HCT116 (cell line): ENCODE results near the gene ZNF148. TPM values are rescaled to one million over a fixed set of nuclear protein-coding genes. Genes with fewer than 3 reads are reported as not detected.

Experiments
- ATAC-seq: fragments of 200-7000 bp; cut with Tn5 transposase; 2 replicates; pipeline ENCODE4 v1.9.1; 2020; ENCODE audit warnings: mild to moderate bottlenecking, moderate library complexity
- BruUV-seq: library from RNA; stranded (reverse); fragments of 400-500 nt; replicated peaks from 2 replicates; lab custom pipeline; 2021; lab: Mats Ljungman, UMichigan
- CTCF ChIA-PET: fragments of 300-600 bp; sonication (Branson Sonifier 250); formaldehyde crosslinking; loops from one replicate; lab custom pipeline; 2021; ENCODE audit warnings: antibody characterized with exemption; lab: Charles Lee
- POLR2A ChIA-PET: fragments of 300-600, 350-600 bp; sonication (Branson Sonifier 250); formaldehyde crosslinking; loops from one replicate; lab custom pipeline; 2021; ENCODE audit warnings: antibody characterized with exemption; lab: Charles Lee
- RAD21 ChIA-PET, 2 experiments: fragments of 300-600 bp; sonication (Branson Sonifier 250); formaldehyde crosslinking; loops; one replicate each; lab custom pipeline; 2023; ENCODE audit warnings: low total read pairs in 2 of 2; ENCODE audit not compliant: uncharacterized antibody in 2 of 2, unreplicated experiment in 2 of 2, low non-redundant PET in 1 of 2; lab: Charles Lee
- DNase-seq: peaks from one replicate; pipeline ENCODE4 v3.0.0-alpha.2; 2010; ENCODE audit warnings: low read depth, low spot score
- H2AFZ ChIP-seq: fragments of 200-600 bp; shearing (Covaris generic), sonication (generic); 2 replicates; pipeline ENCODE4 v1.6.1; 2017; ENCODE audit warnings: low read depth, mixed run types, mixed read lengths, antibody characterized with exemption, low read length; ENCODE audit not compliant: poor library complexity, severe bottlenecking
- H3K27ac ChIP-seq: 2 replicates; pipeline ENCODE4 v1.5.1; 2012; ENCODE audit warnings: low read depth, low read length
- H3K27me3 ChIP-seq: fragments of 200-600 bp; sonication (generic); 2 replicates; pipeline ENCODE4 v1.6.1; 2016; ENCODE audit warnings: mixed run types, low read length, mixed read lengths; ENCODE audit not compliant: insufficient read depth
- H3K36me3 ChIP-seq, 2 experiments: fragments of 200-500 bp in 1 of 2; fragments of 200-600 bp in 1 of 2; sonication (Bioruptor generic) in 1 of 2; sonication (generic) in 1 of 2; 2 replicates each; pipeline versions ENCODE4 v1.5.1 to v1.6.1; 2014 to 2016; ENCODE audit warnings: low read length in 2 of 2, inconsistent platforms in 1 of 2, mixed read lengths in 1 of 2, mixed run types in 1 of 2; ENCODE audit not compliant: insufficient read depth in 2 of 2, control insufficient read depth in 1 of 2
- H3K4me1 ChIP-seq, 2 experiments: fragments of 200-600 bp in 1 of 2; sonication (generic) in 1 of 2; 2 replicates each; pipeline versions ENCODE4 v1.5.1 to v1.6.1; 2012 to 2017; ENCODE audit warnings: low read length in 2 of 2, inconsistent platforms in 1 of 2, mild to moderate bottlenecking in 1 of 2, mixed read lengths in 1 of 2, mixed run types in 1 of 2, moderate library complexity in 1 of 2; ENCODE audit not compliant: insufficient read depth in 2 of 2, control insufficient read depth in 1 of 2
- H3K4me2 ChIP-seq: fragments of 200-600 bp; sonication (generic); 2 replicates; pipeline ENCODE4 v1.6.1; 2017; ENCODE audit warnings: mixed run types, low read length, mixed read lengths
- H3K4me3 ChIP-seq, 2 experiments: fragments of 200-600 bp in 1 of 2; sonication (generic) in 1 of 2; replicated peaks in 1 of 2; 2 replicates each; pipeline ENCODE4 v1.5.1; 2011 to 2016; ENCODE audit warnings: low read length in 2 of 2, control low read depth in 1 of 2, low read depth in 1 of 2, mild to moderate bottlenecking in 1 of 2, mixed read lengths in 1 of 2, mixed run types in 1 of 2
- H3K79me2 ChIP-seq: fragments of 200-600 bp; sonication (generic); 2 replicates; pipeline ENCODE4 v1.6.1; 2017; ENCODE audit warnings: mild to moderate bottlenecking, mixed run types, low read length, moderate library complexity, mixed read lengths; ENCODE audit not compliant: insufficient read depth
- H3K9ac ChIP-seq: fragments of 200-600 bp; sonication (generic); 2 replicates; pipeline ENCODE4 v1.6.1; 2016; ENCODE audit warnings: low read length, mixed read lengths
- H3K9me2 ChIP-seq: fragments of 200-600 bp; sonication (generic), shearing (Covaris generic); 2 replicates; pipeline ENCODE4 v1.6.1; 2017; ENCODE audit warnings: mixed run types, mild to moderate bottlenecking, moderate library complexity; ENCODE audit not compliant: insufficient read depth
- H3K9me3 ChIP-seq, 2 experiments: fragments of 200-500 bp in 1 of 2; fragments of 200-600 bp in 1 of 2; sonication (Bioruptor generic) in 1 of 2; sonication (generic) in 1 of 2; 2 replicates each; pipeline ENCODE4 v1.6.1; 2014 to 2017; ENCODE audit warnings: low read length in 2 of 2, mixed read lengths in 2 of 2, inconsistent platforms in 1 of 2, low read depth in 1 of 2, mild to moderate bottlenecking in 1 of 2, mixed run types in 1 of 2, moderate library complexity in 1 of 2; ENCODE audit not compliant: control insufficient read depth in 1 of 2, insufficient read depth in 1 of 2
- H4K20me1 ChIP-seq: fragments of 200-600 bp; sonication (generic), shearing (Covaris generic); 2 replicates; pipeline ENCODE4 v1.6.1; 2017; ENCODE audit warnings: mixed run types, mild to moderate bottlenecking, moderate library complexity; ENCODE audit not compliant: insufficient read depth
- CBX3 ChIP-seq: IDR thresholded peaks from 2 replicates; pipeline ENCODE4 v1.6.1; 2012; ENCODE audit warnings: low read depth
- CEBPB ChIP-seq: IDR thresholded peaks from 2 replicates; pipeline ENCODE4 v1.6.1; 2012; ENCODE audit warnings: low read depth
- EZH2 ChIP-seq: fragments of 200-600 bp; sonication (generic); IDR thresholded peaks from 2 replicates; pipeline ENCODE4 v1.6.1; 2017; ENCODE audit warnings: antibody characterized with exemption, mixed run types
- EZH2phosphoT487 ChIP-seq: fragments of 200-600 bp; IDR thresholded peaks from 2 replicates; pipeline ENCODE4 v1.6.1; 2018; ENCODE audit warnings: antibody characterized with exemption, borderline replicate concordance
- FOSL1 ChIP-seq: IDR thresholded peaks from 2 replicates; pipeline ENCODE4 v1.6.1; 2012; ENCODE audit warnings: low read depth
- POLR2A ChIP-seq: IDR thresholded peaks from 2 replicates; pipeline ENCODE4 v1.7.0; 2011; ENCODE audit warnings: borderline replicate concordance; ENCODE audit not compliant: insufficient read depth, insufficient read length; ENCODE audit errors: extremely low read depth
- POLR2AphosphoS5 ChIP-seq: IDR thresholded peaks from 2 replicates; pipeline ENCODE4 v1.6.1; 2011; ENCODE audit warnings: mild to moderate bottlenecking, low read depth, low read length, moderate library complexity
- RAD21 ChIP-seq: IDR thresholded peaks from 2 replicates; pipeline ENCODE4 v1.6.1; 2012; ENCODE audit warnings: low read depth, mild to moderate bottlenecking
- SIN3A ChIP-seq: IDR thresholded peaks from 2 replicates; pipeline ENCODE4 v1.6.1; 2012; ENCODE audit warnings: low read depth
- SP1 ChIP-seq: IDR thresholded peaks from 2 replicates; pipeline ENCODE4 v1.6.1; 2012; ENCODE audit warnings: low read depth
- SRF ChIP-seq: IDR thresholded peaks from 2 replicates; pipeline ENCODE4 v1.6.1; 2012; ENCODE audit warnings: low read depth
- TCF7L2 ChIP-seq: IDR thresholded peaks from 2 replicates; pipeline ENCODE4 v1.7.0; 2011; ENCODE audit warnings: borderline replicate concordance, inconsistent platforms; ENCODE audit not compliant: insufficient read depth, insufficient read length; ENCODE audit errors: extremely low read depth
- YY1 ChIP-seq: IDR thresholded peaks from 2 replicates; pipeline ENCODE4 v1.6.1; 2011; ENCODE audit warnings: low read length, low read depth, moderate library complexity, mild to moderate bottlenecking; ENCODE audit not compliant: insufficient replicate concordance; ENCODE audit errors: extremely low read depth
- intact Hi-C: fragments of 100-400 bp; cut with micrococcal nuclease; formaldehyde crosslinking; loops from 2 replicates; pipeline ENCODE4 v1.10.0; 2022
- total RNA-seq: library from RNA; stranded (reverse); gene quantifications from one replicate; pipeline ENCODE4 v1.2.1, GENCODE V29; 2021; ENCODE audit not compliant: unreplicated experiment
- TF ChIP-seq, protein P1 (sequence below), 3 experiments: fragments of 200-600 bp in 1 of 3; sonication (generic) in 1 of 3; IDR thresholded peaks in 2 of 3; conservative IDR thresholded peaks in 1 of 3; 2 replicates each; pipeline ENCODE4 v1.5.1; 2012 to 2017; ENCODE audit warnings: low read depth in 2 of 3, low read length in 2 of 3, antibody characterized with exemption in 1 of 3, borderline replicate concordance in 1 of 3, control low read depth in 1 of 3, mild to moderate bottlenecking in 1 of 3, mixed read lengths in 1 of 3, mixed run types in 1 of 3, moderate library complexity in 1 of 3; ENCODE audit not compliant: insufficient read depth in 1 of 3
- TF ChIP-seq, protein P2 (sequence below): IDR thresholded peaks from 2 replicates; pipeline ENCODE4 v1.6.1; 2012
- TF ChIP-seq, protein P3 (sequence below): IDR thresholded peaks from 2 replicates; pipeline ENCODE4 v1.6.1; 2011; ENCODE audit warnings: mild to moderate bottlenecking, low read length, moderate library complexity; ENCODE audit not compliant: insufficient replicate concordance; ENCODE audit errors: extremely low read depth

ZNF148 gene
- total RNA-seq, 1 experiment from 2014 or later, result 35.0 TPM

DNA sequence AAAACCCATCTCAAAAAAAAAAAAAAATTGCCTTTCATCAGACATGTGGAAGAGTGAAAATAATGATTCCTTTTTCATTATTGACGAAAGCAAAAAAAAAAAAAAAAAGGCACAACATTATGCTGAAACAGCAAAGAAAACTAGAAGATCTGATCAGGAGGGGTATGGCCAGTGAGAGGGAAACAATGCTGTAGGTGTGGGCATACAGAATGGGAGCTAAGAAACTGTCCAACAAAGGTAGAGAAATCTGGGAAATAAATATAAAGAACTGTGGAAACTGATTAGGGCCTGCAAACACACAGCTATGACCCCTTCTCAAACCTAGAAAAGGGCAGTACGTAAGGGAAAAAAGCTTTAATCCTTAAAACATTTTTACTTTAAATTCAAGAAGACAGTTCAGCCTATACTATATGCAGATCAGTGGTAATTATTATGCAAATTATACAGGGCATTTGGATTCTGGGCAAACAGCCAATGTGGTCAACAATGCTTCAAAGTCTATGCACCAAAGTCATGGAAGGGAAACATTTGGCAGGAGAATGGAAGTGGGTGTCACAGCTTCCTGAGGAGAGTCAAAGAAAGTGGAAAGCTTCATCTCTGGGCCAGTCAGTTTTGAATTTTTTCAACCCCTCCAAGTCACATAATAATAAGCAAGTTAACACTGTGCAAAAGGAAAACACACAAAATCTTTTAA lies 94.3 kb downstream of the ZNF148 start:
- ChIA-PET POLR2A (no interaction called here), CTCF (no interaction called here), RAD21 (no interaction called here)
- Histone ChIP-seq H3K36me3 (no peaks in the 10 kb centered on the region), H3K27ac (no peak overlapping the region), H3K4me1 (no peaks in the 10 kb centered on the region), H3K4me3 (no peak overlapping the region), H3K9me2 (no peaks in the 10 kb centered on the region), H3K9ac (no peak overlapping the region), H3K9me3 (no peaks in the 10 kb centered on the region), H4K20me1 (no peaks in the 10 kb centered on the region), H2AFZ (no peak overlapping the region)
- no TSS peak for BruUV-seq
- intact Hi-C loops, result no loop called here
- no peak for ATAC-seq
- TF ChIP-seq, protein P1, sequence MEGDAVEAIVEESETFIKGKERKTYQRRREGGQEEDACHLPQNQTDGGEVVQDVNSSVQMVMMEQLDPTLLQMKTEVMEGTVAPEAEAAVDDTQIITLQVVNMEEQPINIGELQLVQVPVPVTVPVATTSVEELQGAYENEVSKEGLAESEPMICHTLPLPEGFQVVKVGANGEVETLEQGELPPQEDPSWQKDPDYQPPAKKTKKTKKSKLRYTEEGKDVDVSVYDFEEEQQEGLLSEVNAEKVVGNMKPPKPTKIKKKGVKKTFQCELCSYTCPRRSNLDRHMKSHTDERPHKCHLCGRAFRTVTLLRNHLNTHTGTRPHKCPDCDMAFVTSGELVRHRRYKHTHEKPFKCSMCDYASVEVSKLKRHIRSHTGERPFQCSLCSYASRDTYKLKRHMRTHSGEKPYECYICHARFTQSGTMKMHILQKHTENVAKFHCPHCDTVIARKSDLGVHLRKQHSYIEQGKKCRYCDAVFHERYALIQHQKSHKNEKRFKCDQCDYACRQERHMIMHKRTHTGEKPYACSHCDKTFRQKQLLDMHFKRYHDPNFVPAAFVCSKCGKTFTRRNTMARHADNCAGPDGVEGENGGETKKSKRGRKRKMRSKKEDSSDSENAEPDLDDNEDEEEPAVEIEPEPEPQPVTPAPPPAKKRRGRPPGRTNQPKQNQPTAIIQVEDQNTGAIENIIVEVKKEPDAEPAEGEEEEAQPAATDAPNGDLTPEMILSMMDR (IDR thresholded peaks at IDR 0.05 in 2 of 3, conservative IDR thresholded peaks at IDR 0.05 in 1 of 3; ENCODE audit: borderline replicate concordance in 1 of 3, insufficient read depth in 1 of 3, low read depth in 2 of 3, low read length in 2 of 3), result no peak
- TF ChIP-seq POLR2A, result no peak
- TF ChIP-seq SP1, result no peak
- TF ChIP-seq YY1, result no peak
- TF ChIP-seq EZH2phosphoT487, result no peak
- TF ChIP-seq, all 23 proteins: peak for 0
- Histone ChIP-seq H3K4me2 (no peak overlapping the region), H3K27me3 (no peaks in the 10 kb centered on the region), H3K79me2 (no peaks in the 10 kb centered on the region; the same call in 1 of the 2 replicates)
- no peak for DNase-seq

DNA sequence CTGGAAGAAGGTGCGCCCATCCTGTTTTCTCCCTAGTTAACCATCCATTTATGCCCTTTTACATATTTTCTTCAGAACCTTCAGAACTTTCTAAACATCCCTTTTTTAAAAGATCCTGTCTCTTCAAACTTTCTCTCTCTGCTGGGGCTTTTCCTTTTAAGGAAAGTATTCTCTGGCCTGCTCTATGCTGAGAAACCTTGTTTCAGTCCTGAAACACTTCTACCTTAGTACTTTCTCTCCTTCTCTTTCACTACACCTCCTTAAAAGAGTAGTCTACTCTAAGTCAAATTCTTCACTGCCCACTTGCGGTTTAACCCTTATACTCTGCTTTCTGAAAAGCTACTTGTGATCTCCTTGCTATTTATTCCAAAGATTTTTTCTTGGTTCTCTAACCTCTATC lies 97.0 kb downstream of the ZNF148 start:
- no TSS peak for BruUV-seq

More for the DNA sequence above, 97.0 kb downstream of the ZNF148 start:
- POLR2A ChIA-PET, result no interaction called here
- Histone ChIP-seq H3K4me1 (no peaks in the 10 kb centered on the region), H3K4me3 (no peak overlapping the region), H3K9ac (no peak overlapping the region), H3K36me3 (no peaks in the 10 kb centered on the region), H3K9me3 (no peaks in the 10 kb centered on the region), H3K27ac (no peak overlapping the region), H3K4me2 (no peak overlapping the region), H3K27me3 (no peaks in the 10 kb centered on the region), H3K79me2 (no peaks in the 10 kb centered on the region), H3K9me2 (no peaks in the 10 kb centered on the region), H2AFZ (no peak overlapping the region), H4K20me1 (no peaks in the 10 kb centered on the region)
- no peak for ATAC-seq
- intact Hi-C loops, result no loop called here
- DNase-seq, result no peak
- CTCF ChIA-PET, result no interaction called here
- TF ChIP-seq EZH2, result no peak
- no peak for TF ChIP-seq RAD21
- TF ChIP-seq FOSL1, result no peak
- no peak for TF ChIP-seq POLR2AphosphoS5
- TF ChIP-seq SRF, result no peak
- TF ChIP-seq, protein P2, sequence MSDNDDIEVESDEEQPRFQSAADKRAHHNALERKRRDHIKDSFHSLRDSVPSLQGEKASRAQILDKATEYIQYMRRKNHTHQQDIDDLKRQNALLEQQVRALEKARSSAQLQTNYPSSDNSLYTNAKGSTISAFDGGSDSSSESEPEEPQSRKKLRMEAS, result no peak
- TF ChIP-seq YY1, result no peak
- no peak for TF ChIP-seq TCF7L2
- no peak for TF ChIP-seq CEBPB
- TF ChIP-seq POLR2A, result no peak
- TF ChIP-seq, protein P3, sequence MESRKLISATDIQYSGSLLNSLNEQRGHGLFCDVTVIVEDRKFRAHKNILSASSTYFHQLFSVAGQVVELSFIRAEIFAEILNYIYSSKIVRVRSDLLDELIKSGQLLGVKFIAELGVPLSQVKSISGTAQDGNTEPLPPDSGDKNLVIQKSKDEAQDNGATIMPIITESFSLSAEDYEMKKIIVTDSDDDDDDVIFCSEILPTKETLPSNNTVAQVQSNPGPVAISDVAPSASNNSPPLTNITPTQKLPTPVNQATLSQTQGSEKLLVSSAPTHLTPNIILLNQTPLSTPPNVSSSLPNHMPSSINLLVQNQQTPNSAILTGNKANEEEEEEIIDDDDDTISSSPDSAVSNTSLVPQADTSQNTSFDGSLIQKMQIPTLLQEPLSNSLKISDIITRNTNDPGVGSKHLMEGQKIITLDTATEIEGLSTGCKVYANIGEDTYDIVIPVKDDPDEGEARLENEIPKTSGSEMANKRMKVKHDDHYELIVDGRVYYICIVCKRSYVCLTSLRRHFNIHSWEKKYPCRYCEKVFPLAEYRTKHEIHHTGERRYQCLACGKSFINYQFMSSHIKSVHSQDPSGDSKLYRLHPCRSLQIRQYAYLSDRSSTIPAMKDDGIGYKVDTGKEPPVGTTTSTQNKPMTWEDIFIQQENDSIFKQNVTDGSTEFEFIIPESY, result no peak
- TF ChIP-seq SIN3A, result no peak
- no peak for TF ChIP-seq EZH2phosphoT487
- no peak for TF ChIP-seq SP1
- TF ChIP-seq CBX3, result no peak
- RAD21 ChIA-PET, result no interaction called here
